ENCODE data around the gene ZNF487. TPM values are rescaled to one million over a fixed set of nuclear protein-coding genes. Genes with fewer than 3 reads are reported as not detected.
A peak's percentile ranks its signal among the peaks of the same experiment; 100 is the strongest.

The ZNF487 gene
- total and polyA plus RNA-seq, 2 of the 13 experiments (the other 11 are each of a cell fraction or from before 2014, with no cell fraction given) = 7.4 to 8.8 TPM

DNA sequence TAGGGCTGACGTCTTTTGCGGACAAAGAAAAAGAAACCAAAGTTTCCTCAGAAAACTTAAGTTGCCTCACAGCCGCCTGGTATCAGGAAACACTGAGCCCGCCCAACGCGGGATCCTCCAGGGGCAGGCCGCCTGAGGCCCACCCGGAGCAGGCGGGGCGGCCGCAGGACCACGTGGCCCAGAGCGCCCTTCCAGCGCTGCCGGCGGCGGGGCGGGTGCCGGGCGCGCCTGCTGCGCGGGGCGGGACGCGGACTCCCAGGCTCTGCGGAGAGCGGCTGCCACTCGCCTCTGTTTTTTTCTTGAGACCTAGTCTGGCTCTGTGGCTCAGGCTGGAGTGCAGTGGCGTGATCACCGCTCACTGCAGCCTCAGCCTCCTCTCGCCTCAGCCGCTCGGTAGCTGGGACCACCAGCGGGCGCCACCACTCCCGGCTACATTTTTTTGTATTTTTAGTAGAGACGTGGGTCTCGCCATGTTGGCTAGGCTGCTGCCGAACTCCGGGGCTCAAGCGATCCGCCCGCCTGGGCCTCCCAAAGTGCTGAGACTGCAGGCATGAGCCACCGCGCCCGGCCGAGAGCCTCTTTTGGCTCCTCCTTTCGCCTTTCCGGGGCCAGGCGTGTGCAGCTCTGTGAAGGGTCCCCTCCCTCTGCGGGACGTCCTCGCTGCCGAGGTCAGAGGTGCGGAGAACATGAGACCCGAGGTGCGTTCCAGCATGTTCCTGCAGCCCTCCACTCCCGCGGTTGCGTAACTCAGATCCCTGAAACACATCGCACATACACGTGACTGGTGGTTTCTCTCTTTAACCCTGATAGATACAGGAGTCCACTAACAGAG, 16.3 kb upstream of the ZNF487 start (continued):
- TF ChIP-seq, protein P1, sequence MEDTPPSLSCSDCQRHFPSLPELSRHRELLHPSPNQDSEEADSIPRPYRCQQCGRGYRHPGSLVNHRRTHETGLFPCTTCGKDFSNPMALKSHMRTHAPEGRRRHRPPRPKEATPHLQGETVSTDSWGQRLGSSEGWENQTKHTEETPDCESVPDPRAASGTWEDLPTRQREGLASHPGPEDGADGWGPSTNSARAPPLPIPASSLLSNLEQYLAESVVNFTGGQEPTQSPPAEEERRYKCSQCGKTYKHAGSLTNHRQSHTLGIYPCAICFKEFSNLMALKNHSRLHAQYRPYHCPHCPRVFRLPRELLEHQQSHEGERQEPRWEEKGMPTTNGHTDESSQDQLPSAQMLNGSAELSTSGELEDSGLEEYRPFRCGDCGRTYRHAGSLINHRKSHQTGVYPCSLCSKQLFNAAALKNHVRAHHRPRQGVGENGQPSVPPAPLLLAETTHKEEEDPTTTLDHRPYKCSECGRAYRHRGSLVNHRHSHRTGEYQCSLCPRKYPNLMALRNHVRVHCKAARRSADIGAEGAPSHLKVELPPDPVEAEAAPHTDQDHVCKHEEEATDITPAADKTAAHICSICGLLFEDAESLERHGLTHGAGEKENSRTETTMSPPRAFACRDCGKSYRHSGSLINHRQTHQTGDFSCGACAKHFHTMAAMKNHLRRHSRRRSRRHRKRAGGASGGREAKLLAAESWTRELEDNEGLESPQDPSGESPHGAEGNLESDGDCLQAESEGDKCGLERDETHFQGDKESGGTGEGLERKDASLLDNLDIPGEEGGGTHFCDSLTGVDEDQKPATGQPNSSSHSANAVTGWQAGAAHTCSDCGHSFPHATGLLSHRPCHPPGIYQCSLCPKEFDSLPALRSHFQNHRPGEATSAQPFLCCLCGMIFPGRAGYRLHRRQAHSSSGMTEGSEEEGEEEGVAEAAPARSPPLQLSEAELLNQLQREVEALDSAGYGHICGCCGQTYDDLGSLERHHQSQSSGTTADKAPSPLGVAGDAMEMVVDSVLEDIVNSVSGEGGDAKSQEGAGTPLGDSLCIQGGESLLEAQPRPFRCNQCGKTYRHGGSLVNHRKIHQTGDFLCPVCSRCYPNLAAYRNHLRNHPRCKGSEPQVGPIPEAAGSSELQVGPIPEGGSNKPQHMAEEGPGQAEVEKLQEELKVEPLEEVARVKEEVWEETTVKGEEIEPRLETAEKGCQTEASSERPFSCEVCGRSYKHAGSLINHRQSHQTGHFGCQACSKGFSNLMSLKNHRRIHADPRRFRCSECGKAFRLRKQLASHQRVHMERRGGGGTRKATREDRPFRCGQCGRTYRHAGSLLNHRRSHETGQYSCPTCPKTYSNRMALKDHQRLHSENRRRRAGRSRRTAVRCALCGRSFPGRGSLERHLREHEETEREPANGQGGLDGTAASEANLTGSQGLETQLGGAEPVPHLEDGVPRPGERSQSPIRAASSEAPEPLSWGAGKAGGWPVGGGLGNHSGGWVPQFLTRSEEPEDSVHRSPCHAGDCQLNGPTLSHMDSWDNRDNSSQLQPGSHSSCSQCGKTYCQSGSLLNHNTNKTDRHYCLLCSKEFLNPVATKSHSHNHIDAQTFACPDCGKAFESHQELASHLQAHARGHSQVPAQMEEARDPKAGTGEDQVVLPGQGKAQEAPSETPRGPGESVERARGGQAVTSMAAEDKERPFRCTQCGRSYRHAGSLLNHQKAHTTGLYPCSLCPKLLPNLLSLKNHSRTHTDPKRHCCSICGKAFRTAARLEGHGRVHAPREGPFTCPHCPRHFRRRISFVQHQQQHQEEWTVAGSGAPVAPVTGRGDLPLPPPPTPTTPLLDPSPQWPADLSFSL (CRISPR knock-in tag; IDR thresholded peaks at IDR 0.05) = peak; percentile 37; the same call in 1 of the 2 replicates
- TF ChIP-seq BORCS8-MEF2B (CRISPR knock-in tag; IDR thresholded peaks at IDR 0.05) (peak; percentile 98), SMARCE1 (IDR thresholded peaks at IDR 0.05; ENCODE audit: borderline replicate concordance) (no peak), NFYB (CRISPR knock-in tag; IDR thresholded peaks at IDR 0.05) (peak; percentile 52; the same call in 1 of the 2 replicates), NCOA5 (CRISPR knock-in tag; IDR thresholded peaks at IDR 0.05) (no peak), PHF20 (CRISPR knock-in tag; IDR thresholded peaks at IDR 0.05) (peak; percentile 49; the same call in 1 of the 2 replicates), ZSCAN31 (CRISPR knock-in tag; IDR thresholded peaks at IDR 0.05; ENCODE audit: low read depth) (peak; percentile 87)
- TF ChIP-seq, protein P2, sequence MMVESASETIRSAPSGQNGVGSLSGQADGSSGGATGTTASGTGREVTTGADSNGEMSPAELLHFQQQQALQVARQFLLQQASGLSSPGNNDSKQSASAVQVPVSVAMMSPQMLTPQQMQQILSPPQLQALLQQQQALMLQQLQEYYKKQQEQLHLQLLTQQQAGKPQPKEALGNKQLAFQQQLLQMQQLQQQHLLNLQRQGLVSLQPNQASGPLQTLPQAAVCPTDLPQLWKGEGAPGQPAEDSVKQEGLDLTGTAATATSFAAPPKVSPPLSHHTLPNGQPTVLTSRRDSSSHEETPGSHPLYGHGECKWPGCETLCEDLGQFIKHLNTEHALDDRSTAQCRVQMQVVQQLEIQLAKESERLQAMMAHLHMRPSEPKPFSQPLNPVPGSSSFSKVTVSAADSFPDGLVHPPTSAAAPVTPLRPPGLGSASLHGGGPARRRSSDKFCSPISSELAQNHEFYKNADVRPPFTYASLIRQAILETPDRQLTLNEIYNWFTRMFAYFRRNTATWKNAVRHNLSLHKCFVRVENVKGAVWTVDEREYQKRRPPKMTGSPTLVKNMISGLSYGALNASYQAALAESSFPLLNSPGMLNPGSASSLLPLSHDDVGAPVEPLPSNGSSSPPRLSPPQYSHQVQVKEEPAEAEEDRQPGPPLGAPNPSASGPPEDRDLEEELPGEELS (CRISPR knock-in tag; IDR thresholded peaks at IDR 0.05) = peak; percentile 93
- TF ChIP-seq, protein P3, sequence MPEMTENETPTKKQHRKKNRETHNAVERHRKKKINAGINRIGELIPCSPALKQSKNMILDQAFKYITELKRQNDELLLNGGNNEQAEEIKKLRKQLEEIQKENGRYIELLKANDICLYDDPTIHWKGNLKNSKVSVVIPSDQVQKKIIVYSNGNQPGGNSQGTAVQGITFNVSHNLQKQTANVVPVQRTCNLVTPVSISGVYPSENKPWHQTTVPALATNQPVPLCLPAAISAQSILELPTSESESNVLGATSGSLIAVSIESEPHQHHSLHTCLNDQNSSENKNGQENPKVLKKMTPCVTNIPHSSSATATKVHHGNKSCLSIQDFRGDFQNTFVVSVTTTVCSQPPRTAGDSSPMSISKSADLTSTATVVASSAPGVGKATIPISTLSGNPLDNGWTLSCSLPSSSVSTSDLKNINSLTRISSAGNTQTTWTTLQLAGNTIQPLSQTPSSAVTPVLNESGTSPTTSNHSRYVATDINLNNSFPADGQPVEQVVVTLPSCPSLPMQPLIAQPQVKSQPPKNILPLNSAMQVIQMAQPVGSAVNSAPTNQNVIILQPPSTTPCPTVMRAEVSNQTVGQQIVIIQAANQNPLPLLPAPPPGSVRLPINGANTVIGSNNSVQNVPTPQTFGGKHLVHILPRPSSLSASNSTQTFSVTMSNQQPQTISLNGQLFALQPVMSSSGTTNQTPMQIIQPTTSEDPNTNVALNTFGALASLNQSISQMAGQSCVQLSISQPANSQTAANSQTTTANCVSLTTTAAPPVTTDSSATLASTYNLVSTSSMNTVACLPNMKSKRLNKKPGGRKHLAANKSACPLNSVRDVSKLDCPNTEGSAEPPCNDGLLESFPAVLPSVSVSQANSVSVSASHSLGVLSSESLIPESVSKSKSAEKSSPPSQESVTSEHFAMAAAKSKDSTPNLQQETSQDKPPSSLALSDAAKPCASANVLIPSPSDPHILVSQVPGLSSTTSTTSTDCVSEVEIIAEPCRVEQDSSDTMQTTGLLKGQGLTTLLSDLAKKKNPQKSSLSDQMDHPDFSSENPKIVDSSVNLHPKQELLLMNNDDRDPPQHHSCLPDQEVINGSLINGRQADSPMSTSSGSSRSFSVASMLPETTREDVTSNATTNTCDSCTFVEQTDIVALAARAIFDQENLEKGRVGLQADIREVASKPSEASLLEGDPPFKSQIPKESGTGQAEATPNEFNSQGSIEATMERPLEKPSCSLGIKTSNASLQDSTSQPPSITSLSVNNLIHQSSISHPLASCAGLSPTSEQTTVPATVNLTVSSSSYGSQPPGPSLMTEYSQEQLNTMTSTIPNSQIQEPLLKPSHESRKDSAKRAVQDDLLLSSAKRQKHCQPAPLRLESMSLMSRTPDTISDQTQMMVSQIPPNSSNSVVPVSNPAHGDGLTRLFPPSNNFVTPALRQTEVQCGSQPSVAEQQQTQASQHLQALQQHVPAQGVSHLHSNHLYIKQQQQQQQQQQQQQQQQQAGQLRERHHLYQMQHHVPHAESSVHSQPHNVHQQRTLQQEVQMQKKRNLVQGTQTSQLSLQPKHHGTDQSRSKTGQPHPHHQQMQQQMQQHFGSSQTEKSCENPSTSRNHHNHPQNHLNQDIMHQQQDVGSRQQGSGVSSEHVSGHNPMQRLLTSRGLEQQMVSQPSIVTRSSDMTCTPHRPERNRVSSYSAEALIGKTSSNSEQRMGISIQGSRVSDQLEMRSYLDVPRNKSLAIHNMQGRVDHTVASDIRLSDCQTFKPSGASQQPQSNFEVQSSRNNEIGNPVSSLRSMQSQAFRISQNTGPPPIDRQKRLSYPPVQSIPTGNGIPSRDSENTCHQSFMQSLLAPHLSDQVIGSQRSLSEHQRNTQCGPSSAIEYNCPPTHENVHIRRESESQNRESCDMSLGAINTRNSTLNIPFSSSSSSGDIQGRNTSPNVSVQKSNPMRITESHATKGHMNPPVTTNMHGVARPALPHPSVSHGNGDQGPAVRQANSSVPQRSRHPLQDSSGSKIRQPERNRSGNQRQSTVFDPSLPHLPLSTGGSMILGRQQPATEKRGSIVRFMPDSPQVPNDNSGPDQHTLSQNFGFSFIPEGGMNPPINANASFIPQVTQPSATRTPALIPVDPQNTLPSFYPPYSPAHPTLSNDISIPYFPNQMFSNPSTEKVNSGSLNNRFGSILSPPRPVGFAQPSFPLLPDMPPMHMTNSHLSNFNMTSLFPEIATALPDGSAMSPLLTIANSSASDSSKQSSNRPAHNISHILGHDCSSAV (CRISPR knock-in tag; IDR thresholded peaks at IDR 0.05; ENCODE audit: borderline replicate concordance) = 0 out of 2 replicates have a peak, but pooled peaks have one; percentile 73

Data from HepG2 (cell line).